Liver (tissue), 9 donors: ENCODE data around the gene WWOX. TPM values are rescaled to one million over a fixed set of nuclear protein-coding genes. Genes with fewer than 3 reads are reported as not detected.

Experiments
- DNase-seq: peaks from one replicate; pipeline ENCODE4 v3.0.0-alpha.2; 2017; ENCODE audit warnings: low spot score
- H3K27ac ChIP-seq, 2 donors: one replicate each; pipeline ENCODE4 v1.7.0; 2013; ENCODE audit warnings: inconsistent platforms in 2 of 2, low read length in 2 of 2, control low read depth in 1 of 2, low read depth in 1 of 2, mild to moderate bottlenecking in 1 of 2
- H3K27me3 ChIP-seq, 4 donors: one replicate each; pipeline versions ENCODE4 v1.6.1 to v1.7.0; 2013; ENCODE audit warnings: low read length in 3 of 4, inconsistent platforms in 1 of 4, mild to moderate bottlenecking in 1 of 4, moderate library complexity in 1 of 4; ENCODE audit not compliant: control insufficient read depth in 4 of 4, insufficient read depth in 4 of 4
- H3K36me3 ChIP-seq, 4 donors: one replicate each; pipeline versions ENCODE4 v1.6.1 to v1.7.0; 2013; ENCODE audit warnings: low read length in 3 of 4, mild to moderate bottlenecking in 3 of 4, low read depth in 1 of 4, moderate library complexity in 1 of 4; ENCODE audit not compliant: control insufficient read depth in 4 of 4, insufficient read depth in 3 of 4
- H3K4me1 ChIP-seq, 4 donors: one replicate each; pipeline versions ENCODE4 v1.6.1 to v1.7.0; 2013; ENCODE audit warnings: low read length in 3 of 4, mild to moderate bottlenecking in 3 of 4, moderate library complexity in 1 of 4; ENCODE audit not compliant: control insufficient read depth in 4 of 4, insufficient read depth in 4 of 4
- H3K4me3 ChIP-seq, 3 donors: one replicate each; pipeline versions ENCODE4 v1.6.1 to v1.7.0; 2013; ENCODE audit warnings: low read length in 3 of 3, control low read depth in 1 of 3, low read depth in 1 of 3, mild to moderate bottlenecking in 1 of 3
- H3K9ac ChIP-seq, 2 donors: one replicate each; pipeline ENCODE4 v1.7.0; 2013; ENCODE audit warnings: low read length in 2 of 2, mild to moderate bottlenecking in 2 of 2, moderate library complexity in 2 of 2, control low read depth in 1 of 2, low read depth in 1 of 2
- H3K9me3 ChIP-seq, 4 donors: one replicate each; pipeline versions ENCODE4 v1.6.1 to v1.7.0; 2013; ENCODE audit warnings: low read length in 3 of 4; ENCODE audit not compliant: control insufficient read depth in 4 of 4
- EGR1 ChIP-seq, 2 donors: IDR thresholded peaks; 2 replicates each; pipeline ENCODE4 v1.6.1; 2016 to 2018; ENCODE audit warnings: antibody characterized with exemption in 2 of 2, low read depth in 2 of 2
- FOXA1 ChIP-seq: IDR thresholded peaks from 2 replicates; pipeline ENCODE4 v1.6.1; 2016; ENCODE audit warnings: antibody characterized with exemption
- GABPA ChIP-seq, 2 donors: IDR thresholded peaks in 1 of 2; conservative IDR thresholded peaks in 1 of 2; 2 replicates each; pipeline ENCODE4 v1.6.1; 2016; ENCODE audit warnings: antibody characterized with exemption in 2 of 2, mild to moderate bottlenecking in 1 of 2, moderate library complexity in 1 of 2
- HNF4A ChIP-seq, 2 donors: conservative IDR thresholded peaks; 2 replicates each; pipeline ENCODE4 v1.6.1; 2016; ENCODE audit warnings: antibody characterized with exemption in 2 of 2, mild to moderate bottlenecking in 2 of 2
- JUND ChIP-seq, 2 donors: IDR thresholded peaks; 2 replicates each; pipeline ENCODE4 v1.6.1; 2016; ENCODE audit warnings: antibody characterized with exemption in 2 of 2
- RAD21 ChIP-seq, 2 donors: IDR thresholded peaks; 2 replicates each; pipeline ENCODE4 v1.6.1; 2016; ENCODE audit warnings: antibody characterized with exemption in 2 of 2, mild to moderate bottlenecking in 2 of 2
- RXRA ChIP-seq, 2 donors: IDR thresholded peaks; 2 replicates each; pipeline ENCODE4 v1.6.1; 2017 to 2018; ENCODE audit warnings: antibody characterized with exemption in 2 of 2, mild to moderate bottlenecking in 1 of 2
- SP1 ChIP-seq: IDR thresholded peaks from 2 replicates; pipeline ENCODE4 v1.6.1; 2018; ENCODE audit warnings: antibody characterized with exemption, mild to moderate bottlenecking
- TAF1 ChIP-seq: conservative IDR thresholded peaks from 2 replicates; pipeline ENCODE4 v1.6.1; 2016; ENCODE audit warnings: antibody characterized with exemption, mild to moderate bottlenecking
- WGBS: extraction: QIAGEN DNeasy Blood & Tissue Kit; methylation state at CpG from one replicate; pipeline ENCODE4 v1.1.7; 2013; 5-methylcytosine and 5-hydroxymethylcytosine counted together
- polyA plus RNA-seq, 2 donors: library from polyadenylated mRNA; stranded (reverse) in 1 of 2; unstranded in 1 of 2; fragments of 200-250 nt in 1 of 2; fragments of >200 nt in 1 of 2; fragmentation: Nextera tagmentation in 1 of 2; extraction: Ambion mirVana in 1 of 2; gene quantifications; one replicate each; pipeline versions ENCODE4 v1.2.1 to v1.2.3, GENCODE V29; 2013 to 2015
- total RNA-seq, 2 donors: library from RNA; depleted of rRNA; stranded (reverse); fragments of >200 nt; gene quantifications; one replicate each; pipeline ENCODE4 v1.2.3, GENCODE V29; 2014
- TF ChIP-seq, protein P1 (sequence below): IDR thresholded peaks from 2 replicates; pipeline ENCODE4 v1.6.1; 2016; ENCODE audit warnings: antibody characterized with exemption
- TF ChIP-seq, protein P2 (sequence below): IDR thresholded peaks from 2 replicates; pipeline ENCODE4 v1.6.1; 2016; ENCODE audit warnings: antibody characterized with exemption
- TF ChIP-seq, protein P3 (sequence below): IDR thresholded peaks from 2 replicates; pipeline ENCODE4 v1.6.1; 2016; ENCODE audit warnings: antibody characterized with exemption
- TF ChIP-seq, protein P4 (sequence below): fragments of 150-350 bp; IDR thresholded peaks from 2 replicates; pipeline ENCODE4 v1.5.1; 2017; ENCODE audit warnings: improper control_type of control experiment, low read depth, low read length; ENCODE audit not compliant: missing input control
- TF ChIP-seq, protein P5 (sequence below): IDR thresholded peaks from 2 replicates; pipeline ENCODE4 v1.6.1; 2016; ENCODE audit warnings: antibody characterized with exemption, mild to moderate bottlenecking
- donor health status: healthy.
- donor health status: healthy.
- donor health status: healthy.
- donor health status: healthy.
- donor health status: healthy.

Gene WWOX
- total and polyA plus RNA-seq, 4 donors, result 9.8 to 46.0 (median 15.3) TPM

DNA sequence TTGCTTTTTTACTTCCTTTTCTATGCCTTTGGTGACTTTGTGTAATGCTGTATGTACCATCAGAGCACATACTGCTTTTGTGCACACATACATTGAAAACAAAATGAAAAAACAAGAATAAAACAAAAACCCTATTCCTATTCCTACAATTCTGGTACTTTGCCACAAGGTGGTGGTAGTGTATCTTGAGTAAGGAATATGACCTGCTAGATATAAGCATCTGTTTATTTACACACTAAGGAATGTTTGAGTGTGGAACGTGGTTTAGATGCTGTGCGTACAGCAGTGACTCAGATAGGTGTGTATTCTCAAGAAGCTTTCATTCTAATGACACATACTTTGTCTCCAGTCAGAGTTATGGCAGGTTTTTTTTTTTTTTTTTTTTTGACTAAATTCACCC, 606.2 kb downstream of the WWOX start (continued):
- TF ChIP-seq, protein P1, sequence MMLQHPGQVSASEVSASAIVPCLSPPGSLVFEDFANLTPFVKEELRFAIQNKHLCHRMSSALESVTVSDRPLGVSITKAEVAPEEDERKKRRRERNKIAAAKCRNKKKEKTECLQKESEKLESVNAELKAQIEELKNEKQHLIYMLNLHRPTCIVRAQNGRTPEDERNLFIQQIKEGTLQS, result no peak

DNA sequence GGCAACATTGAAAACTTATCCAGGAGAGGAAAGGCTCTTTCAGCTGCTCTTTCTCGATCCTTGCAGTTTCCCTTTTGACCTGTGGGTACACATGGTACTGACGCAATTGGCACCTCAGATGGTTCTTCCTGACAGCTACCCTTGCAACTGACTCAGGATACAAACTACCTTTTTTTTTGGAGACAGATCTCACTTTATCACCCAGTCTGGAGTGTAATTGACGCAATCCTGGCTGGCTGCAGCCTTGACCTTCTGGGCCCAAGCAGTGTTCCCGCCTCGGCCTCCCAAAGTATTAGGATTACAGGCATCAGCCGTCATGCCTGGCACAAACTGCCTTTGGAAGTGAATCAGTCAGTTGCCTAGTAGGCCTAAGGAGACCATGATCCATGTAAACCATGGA, 607.2 kb downstream of the WWOX start:
- H3K4me1 ChIP-seq, result peaks cover 0 to 2% (median 0%) of the 10 kb centered on the region in 4 donors
- H3K27me3 ChIP-seq, result no peaks in the 10 kb centered on the region
- no peaks in the 10 kb centered on the region for H3K36me3 ChIP-seq
- no peak overlapping the region for H3K9ac ChIP-seq
- peaks cover 0 to 3% (median 1%) of the 10 kb centered on the region in 4 donors for H3K9me3 ChIP-seq
- 60% methylated on average over 6 of the region's 6 CpGs for WGBS
- no peak overlapping the region for H3K27ac ChIP-seq
- no peak overlapping the region for H3K4me3 ChIP-seq
- no peak for DNase-seq
- TF ChIP-seq RXRA (IDR thresholded peaks at IDR 0.05), result peak in 1 of 2 donors; percentile 27
- TF ChIP-seq HNF4A (conservative IDR thresholded peaks at IDR 0.05), result peak in 1 of 2 donors; percentile 35
- no peak for TF ChIP-seq SP1
- TF ChIP-seq, protein P2, sequence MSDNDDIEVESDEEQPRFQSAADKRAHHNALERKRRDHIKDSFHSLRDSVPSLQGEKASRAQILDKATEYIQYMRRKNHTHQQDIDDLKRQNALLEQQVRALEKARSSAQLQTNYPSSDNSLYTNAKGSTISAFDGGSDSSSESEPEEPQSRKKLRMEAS, result peak; percentile 8

DNA sequence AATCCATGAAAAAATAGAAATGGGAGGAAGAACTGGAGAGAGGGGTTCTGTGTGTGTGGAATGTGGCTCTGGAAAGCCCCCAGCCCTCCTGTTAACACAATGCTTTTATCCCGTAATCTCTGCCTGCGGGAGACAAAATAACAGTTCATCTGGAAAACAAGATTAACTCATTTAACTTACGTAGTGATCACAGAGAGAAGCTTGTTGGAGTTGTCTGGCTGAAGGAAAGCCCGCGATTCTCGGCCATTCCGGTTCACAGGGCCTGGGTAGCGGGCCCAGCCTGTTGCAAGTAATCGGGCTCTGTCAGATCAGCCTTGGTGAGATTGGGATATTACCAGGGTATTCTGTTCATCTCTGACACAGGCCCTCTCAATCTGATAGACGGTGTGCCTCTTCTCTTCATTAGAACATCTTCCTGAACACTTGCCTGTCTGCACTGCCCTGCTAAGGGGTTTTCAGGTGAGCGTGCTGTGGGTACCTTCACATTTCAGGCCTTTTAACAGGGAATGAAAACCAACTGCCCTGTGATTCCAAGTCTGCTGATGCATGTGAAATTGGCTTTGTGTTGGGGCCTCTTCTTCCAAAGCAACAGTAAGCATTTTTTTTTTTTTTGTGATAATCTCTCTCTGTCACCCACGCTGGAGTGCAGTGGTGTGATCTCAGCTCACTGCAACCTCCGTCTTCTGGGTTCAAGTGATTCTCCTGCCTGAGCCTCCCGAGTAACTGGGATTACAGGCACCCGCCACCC, 609.9 kb downstream of the WWOX start:
- Histone ChIP-seq H3K9ac (no peak overlapping the region), H3K9me3 (peaks cover 0 to 3% (median 1%) of the 10 kb centered on the region in 4 donors), H3K4me1 (peaks cover 0 to 2% (median 0%) of the 10 kb centered on the region in 4 donors), H3K27me3 (no peaks in the 10 kb centered on the region), H3K4me3 (no peak overlapping the region), H3K36me3 (no peaks in the 10 kb centered on the region), H3K27ac (no peak overlapping the region)
- WGBS, result 97% methylated on average over 15 of the region's 15 CpGs
- TF ChIP-seq TAF1 (no peak), JUND (IDR thresholded peaks at IDR 0.05) (no peak), EGR1 (IDR thresholded peaks at IDR 0.05; ENCODE audit: low read depth in 2 of 2) (no peak), HNF4A (conservative IDR thresholded peaks at IDR 0.05) (no peak), SP1 (no peak)
- no peak for DNase-seq

DNA sequence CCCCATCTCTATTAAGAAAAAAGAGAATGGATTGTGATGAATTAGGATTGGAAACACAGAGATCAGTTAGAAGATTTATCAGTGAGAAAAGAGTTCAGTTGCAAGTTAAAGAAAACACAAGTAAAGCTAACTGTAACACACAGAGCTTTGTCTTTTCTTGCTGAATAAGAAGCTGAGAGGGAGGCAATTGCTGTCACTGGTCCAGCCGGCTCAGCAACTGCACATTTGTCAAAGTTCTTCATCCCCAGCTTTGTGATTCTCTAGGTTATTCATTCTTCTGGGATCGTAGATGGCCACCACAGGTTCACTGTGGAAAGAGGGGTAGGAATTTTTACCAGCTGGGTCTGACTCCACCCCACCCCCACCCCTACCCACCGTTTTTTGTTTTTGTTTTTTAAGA, 615.7 kb downstream of the WWOX start:
- Histone ChIP-seq H3K4me3 (no peak overlapping the region), H3K9ac (no peak overlapping the region), H3K4me1 (no peaks in the 10 kb centered on the region), H3K27me3 (no peaks in the 10 kb centered on the region), H3K27ac (no peak overlapping the region), H3K36me3 (no peaks in the 10 kb centered on the region), H3K9me3 (no peaks in the 10 kb centered on the region)
- WGBS, result 88% methylated on average over 3 of the region's 3 CpGs
- TF ChIP-seq, protein P3, sequence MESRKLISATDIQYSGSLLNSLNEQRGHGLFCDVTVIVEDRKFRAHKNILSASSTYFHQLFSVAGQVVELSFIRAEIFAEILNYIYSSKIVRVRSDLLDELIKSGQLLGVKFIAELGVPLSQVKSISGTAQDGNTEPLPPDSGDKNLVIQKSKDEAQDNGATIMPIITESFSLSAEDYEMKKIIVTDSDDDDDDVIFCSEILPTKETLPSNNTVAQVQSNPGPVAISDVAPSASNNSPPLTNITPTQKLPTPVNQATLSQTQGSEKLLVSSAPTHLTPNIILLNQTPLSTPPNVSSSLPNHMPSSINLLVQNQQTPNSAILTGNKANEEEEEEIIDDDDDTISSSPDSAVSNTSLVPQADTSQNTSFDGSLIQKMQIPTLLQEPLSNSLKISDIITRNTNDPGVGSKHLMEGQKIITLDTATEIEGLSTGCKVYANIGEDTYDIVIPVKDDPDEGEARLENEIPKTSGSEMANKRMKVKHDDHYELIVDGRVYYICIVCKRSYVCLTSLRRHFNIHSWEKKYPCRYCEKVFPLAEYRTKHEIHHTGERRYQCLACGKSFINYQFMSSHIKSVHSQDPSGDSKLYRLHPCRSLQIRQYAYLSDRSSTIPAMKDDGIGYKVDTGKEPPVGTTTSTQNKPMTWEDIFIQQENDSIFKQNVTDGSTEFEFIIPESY, result no peak
- TF ChIP-seq HNF4A (conservative IDR thresholded peaks at IDR 0.05) (no peak), RAD21 (IDR thresholded peaks at IDR 0.05) (no peak), GABPA (IDR thresholded peaks at IDR 0.05 in 1 of 2, conservative IDR thresholded peaks at IDR 0.05 in 1 of 2) (no peak), JUND (IDR thresholded peaks at IDR 0.05) (no peak), TAF1 (no peak), EGR1 (IDR thresholded peaks at IDR 0.05; ENCODE audit: low read depth in 2 of 2) (no peak), FOXA1 (no peak), RXRA (IDR thresholded peaks at IDR 0.05) (no peak)
- TF ChIP-seq, protein P4, sequence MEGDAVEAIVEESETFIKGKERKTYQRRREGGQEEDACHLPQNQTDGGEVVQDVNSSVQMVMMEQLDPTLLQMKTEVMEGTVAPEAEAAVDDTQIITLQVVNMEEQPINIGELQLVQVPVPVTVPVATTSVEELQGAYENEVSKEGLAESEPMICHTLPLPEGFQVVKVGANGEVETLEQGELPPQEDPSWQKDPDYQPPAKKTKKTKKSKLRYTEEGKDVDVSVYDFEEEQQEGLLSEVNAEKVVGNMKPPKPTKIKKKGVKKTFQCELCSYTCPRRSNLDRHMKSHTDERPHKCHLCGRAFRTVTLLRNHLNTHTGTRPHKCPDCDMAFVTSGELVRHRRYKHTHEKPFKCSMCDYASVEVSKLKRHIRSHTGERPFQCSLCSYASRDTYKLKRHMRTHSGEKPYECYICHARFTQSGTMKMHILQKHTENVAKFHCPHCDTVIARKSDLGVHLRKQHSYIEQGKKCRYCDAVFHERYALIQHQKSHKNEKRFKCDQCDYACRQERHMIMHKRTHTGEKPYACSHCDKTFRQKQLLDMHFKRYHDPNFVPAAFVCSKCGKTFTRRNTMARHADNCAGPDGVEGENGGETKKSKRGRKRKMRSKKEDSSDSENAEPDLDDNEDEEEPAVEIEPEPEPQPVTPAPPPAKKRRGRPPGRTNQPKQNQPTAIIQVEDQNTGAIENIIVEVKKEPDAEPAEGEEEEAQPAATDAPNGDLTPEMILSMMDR, result no peak
- TF ChIP-seq, protein P2, result no peak
- TF ChIP-seq, protein P5, sequence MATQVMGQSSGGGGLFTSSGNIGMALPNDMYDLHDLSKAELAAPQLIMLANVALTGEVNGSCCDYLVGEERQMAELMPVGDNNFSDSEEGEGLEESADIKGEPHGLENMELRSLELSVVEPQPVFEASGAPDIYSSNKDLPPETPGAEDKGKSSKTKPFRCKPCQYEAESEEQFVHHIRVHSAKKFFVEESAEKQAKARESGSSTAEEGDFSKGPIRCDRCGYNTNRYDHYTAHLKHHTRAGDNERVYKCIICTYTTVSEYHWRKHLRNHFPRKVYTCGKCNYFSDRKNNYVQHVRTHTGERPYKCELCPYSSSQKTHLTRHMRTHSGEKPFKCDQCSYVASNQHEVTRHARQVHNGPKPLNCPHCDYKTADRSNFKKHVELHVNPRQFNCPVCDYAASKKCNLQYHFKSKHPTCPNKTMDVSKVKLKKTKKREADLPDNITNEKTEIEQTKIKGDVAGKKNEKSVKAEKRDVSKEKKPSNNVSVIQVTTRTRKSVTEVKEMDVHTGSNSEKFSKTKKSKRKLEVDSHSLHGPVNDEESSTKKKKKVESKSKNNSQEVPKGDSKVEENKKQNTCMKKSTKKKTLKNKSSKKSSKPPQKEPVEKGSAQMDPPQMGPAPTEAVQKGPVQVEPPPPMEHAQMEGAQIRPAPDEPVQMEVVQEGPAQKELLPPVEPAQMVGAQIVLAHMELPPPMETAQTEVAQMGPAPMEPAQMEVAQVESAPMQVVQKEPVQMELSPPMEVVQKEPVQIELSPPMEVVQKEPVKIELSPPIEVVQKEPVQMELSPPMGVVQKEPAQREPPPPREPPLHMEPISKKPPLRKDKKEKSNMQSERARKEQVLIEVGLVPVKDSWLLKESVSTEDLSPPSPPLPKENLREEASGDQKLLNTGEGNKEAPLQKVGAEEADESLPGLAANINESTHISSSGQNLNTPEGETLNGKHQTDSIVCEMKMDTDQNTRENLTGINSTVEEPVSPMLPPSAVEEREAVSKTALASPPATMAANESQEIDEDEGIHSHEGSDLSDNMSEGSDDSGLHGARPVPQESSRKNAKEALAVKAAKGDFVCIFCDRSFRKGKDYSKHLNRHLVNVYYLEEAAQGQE, result no peak
- no peak for DNase-seq
